H1 (cell line): ENCODE measurements around the gene LMNA. TPM values are rescaled to one million over a fixed set of nuclear protein-coding genes. Genes with fewer than 3 reads are reported as not detected.

Experiments used
- CTCF ChIA-PET: fragments of 300-600 bp; sonication (Branson Sonifier 250); formaldehyde crosslinking; loops from one replicate; lab custom pipeline; 2021; ENCODE audit not compliant: partially characterized antibody; lab: Charles Lee
- POLR2A ChIA-PET: fragments of 300-600 bp; sonication (Branson Sonifier 250); formaldehyde crosslinking; loops from one replicate; lab custom pipeline; 2021; ENCODE audit warnings: inconsistent platforms; ENCODE audit not compliant: partially characterized antibody; lab: Charles Lee
- DNase-seq, 2 experiments: peaks; one replicate each; pipeline versions ENCODE4 v3.0.0 to v3.0.0-alpha.2; 2010 to 2022; ENCODE audit warnings: low spot score in 2 of 2, low read depth in 1 of 2, mixed read lengths in 1 of 2
- FAIRE-seq: peaks from 2 replicates; lab custom pipeline; 2011; peaks lifted over from hg19 to GRCh38; lab: Jason Lieb, UNC
- H2AFZ ChIP-seq: 2 replicates; pipeline ENCODE4 v1.8.1; 2012; ENCODE audit warnings: low read length, inconsistent platforms
- H2AK5ac ChIP-seq: 2 replicates; pipeline ENCODE4 v1.6.1; 2013; ENCODE audit warnings: low read depth, low read length
- H2BK120ac ChIP-seq: replicated peaks from 2 replicates; pipeline ENCODE3; 2013; ENCODE audit warnings: low read depth, low read length, inconsistent platforms
- H2BK12ac ChIP-seq: 2 replicates; pipeline ENCODE4 v1.6.1; 2013; ENCODE audit warnings: low read depth, low read length
- H2BK15ac ChIP-seq: 2 replicates; pipeline ENCODE4 v1.6.1; 2013; ENCODE audit warnings: low read length
- H2BK20ac ChIP-seq: 2 replicates; pipeline ENCODE4 v1.6.1; 2013; ENCODE audit warnings: low read length
- H2BK5ac ChIP-seq: 2 replicates; pipeline ENCODE4 v1.6.1; 2013; ENCODE audit warnings: low read depth, low read length
- H3K14ac ChIP-seq: 2 replicates; pipeline ENCODE4 v1.6.1; 2013; ENCODE audit warnings: inconsistent platforms; ENCODE audit not compliant: insufficient read length
- H3K18ac ChIP-seq: 2 replicates; pipeline ENCODE4 v1.6.1; 2013; ENCODE audit warnings: low read length; ENCODE audit errors: extremely low read depth
- H3K23ac ChIP-seq: 2 replicates; pipeline ENCODE4 v1.6.1; 2013; ENCODE audit warnings: inconsistent platforms; ENCODE audit not compliant: insufficient read length
- H3K23me2 ChIP-seq: 2 replicates; pipeline ENCODE4 v1.6.1; 2013; ENCODE audit warnings: low read depth, low read length
- H3K27ac ChIP-seq: 2 replicates; pipeline ENCODE4 v1.6.1; 2011; ENCODE audit warnings: low read depth, low read length, inconsistent platforms
- H3K27me3 ChIP-seq, 4 experiments: replicated peaks in 1 of 4; 1 replicate in 1 of 4; 2 replicates in 3 of 4; pipeline versions ENCODE4 v1.6.1 to v1.8.1; 2011 to 2013; ENCODE audit warnings: low read length in 3 of 4, mild to moderate bottlenecking in 3 of 4, inconsistent platforms in 2 of 4, mixed read lengths in 2 of 4, moderate library complexity in 1 of 4; ENCODE audit not compliant: control insufficient read depth in 3 of 4, insufficient read depth in 3 of 4; ENCODE audit errors: extremely low read depth in 1 of 4
- H3K36me3 ChIP-seq, 4 experiments: 2 replicates each; pipeline versions ENCODE4 v1.6.1 to v1.8.1; 2011 to 2013; ENCODE audit warnings: mild to moderate bottlenecking in 4 of 4, low read length in 3 of 4, moderate library complexity in 2 of 4, control low read depth in 1 of 4, inconsistent platforms in 1 of 4; ENCODE audit not compliant: insufficient read depth in 4 of 4, control insufficient read depth in 2 of 4
- H3K4ac ChIP-seq: replicated peaks from 2 replicates; pipeline ENCODE3; 2013; ENCODE audit warnings: low read length, low read depth, mixed read lengths, inconsistent platforms; ENCODE audit not compliant: insufficient read length
- H3K4me1 ChIP-seq, 4 experiments: replicated peaks in 1 of 4; 1 replicate in 1 of 4; 2 replicates in 3 of 4; pipeline versions ENCODE4 v1.6.1 to v1.8.1; 2011 to 2013; ENCODE audit warnings: low read length in 3 of 4, inconsistent platforms in 2 of 4, mixed read lengths in 1 of 4; ENCODE audit not compliant: insufficient read depth in 4 of 4, control insufficient read depth in 3 of 4
- H3K4me2 ChIP-seq, 2 experiments: 2 replicates each; pipeline versions ENCODE4 v1.6.1 to v1.8.1; 2011 to 2013; ENCODE audit warnings: low read depth in 2 of 2, low read length in 2 of 2, control low read depth in 1 of 2, inconsistent platforms in 1 of 2, mild to moderate bottlenecking in 1 of 2; ENCODE audit not compliant: insufficient read depth in 1 of 2
- H3K4me3 ChIP-seq, 4 experiments: fragments of 200-600, 300-600 bp in 1 of 4; sonication (generic), shearing (Covaris generic), sonication (Bioruptor Twin) in 1 of 4; 2 replicates each; pipeline versions ENCODE4 v1.5.1 to v1.8.1; 2011 to 2016; ENCODE audit warnings: low read length in 4 of 4, low read depth in 3 of 4, control low read depth in 2 of 4, inconsistent platforms in 2 of 4, mild to moderate bottlenecking in 2 of 4, mixed read lengths in 1 of 4, moderate library complexity in 1 of 4; ENCODE audit not compliant: insufficient read depth in 2 of 4; ENCODE audit errors: extremely low read depth in 1 of 4
- H3K56ac ChIP-seq: replicated peaks from 2 replicates; pipeline ENCODE3; 2013; ENCODE audit warnings: low read depth, mild to moderate bottlenecking, mixed read lengths, low read length, inconsistent platforms; ENCODE audit not compliant: insufficient read length
- H3K79me1 ChIP-seq: 2 replicates; pipeline ENCODE4 v1.6.1; 2013; ENCODE audit warnings: low read depth, low read length, control low read depth
- H3K79me2 ChIP-seq, 2 experiments: 2 replicates each; pipeline versions ENCODE4 v1.6.1 to v1.8.1; 2012 to 2013; ENCODE audit warnings: low read length in 2 of 2, mild to moderate bottlenecking in 2 of 2, inconsistent platforms in 1 of 2; ENCODE audit not compliant: insufficient read depth in 2 of 2, control insufficient read depth in 1 of 2
- H3K9ac ChIP-seq, 4 experiments: replicated peaks in 1 of 4; 1 replicate in 1 of 4; 2 replicates in 3 of 4; pipeline versions ENCODE4 v1.6.1 to v1.8.1; 2011 to 2013; ENCODE audit warnings: low read depth in 3 of 4, low read length in 3 of 4, control low read depth in 2 of 4, mild to moderate bottlenecking in 2 of 4, moderate library complexity in 2 of 4, inconsistent platforms in 1 of 4; ENCODE audit errors: extremely low read depth in 1 of 4
- H3K9me3 ChIP-seq, 2 experiments: 2 replicates each; pipeline versions ENCODE4 v1.6.1 to v1.8.1; 2012 to 2013; ENCODE audit warnings: mild to moderate bottlenecking in 2 of 2, moderate library complexity in 2 of 2, control low read depth in 1 of 2, inconsistent platforms in 1 of 2, low read depth in 1 of 2, low read length in 1 of 2, mixed read lengths in 1 of 2; ENCODE audit not compliant: insufficient read depth in 2 of 2
- H4K20me1 ChIP-seq, 2 experiments: replicated peaks in 1 of 2; 2 replicates each; pipeline versions ENCODE3 to v1.8.1; 2011 to 2013; ENCODE audit warnings: inconsistent platforms in 2 of 2, low read length in 2 of 2, mild to moderate bottlenecking in 1 of 2; ENCODE audit not compliant: insufficient read depth in 2 of 2, control insufficient read depth in 1 of 2
- H4K5ac ChIP-seq: 2 replicates; pipeline ENCODE4 v1.6.1; 2013; ENCODE audit warnings: low read length, low read depth, mixed read lengths, inconsistent platforms; ENCODE audit not compliant: insufficient read length
- H4K8ac ChIP-seq: 2 replicates; pipeline ENCODE4 v1.8.0; 2013; ENCODE audit warnings: mild to moderate bottlenecking, moderate library complexity, low read length, inconsistent platforms; ENCODE audit not compliant: insufficient read depth; ENCODE audit errors: extremely low read depth
- H4K91ac ChIP-seq: replicated peaks from 2 replicates; pipeline ENCODE3; 2013; ENCODE audit warnings: low read length, mixed read lengths, inconsistent platforms; ENCODE audit not compliant: insufficient read length
- GTF2F1 ChIP-seq: IDR thresholded peaks from 2 replicates; pipeline ENCODE4 v1.6.1; 2012; ENCODE audit warnings: low read depth, low read length, improper control_type of control experiment, borderline replicate concordance
- KDM1A ChIP-seq: fragments of 200-600, 300-600 bp; sonication (generic); IDR thresholded peaks from 2 replicates; pipeline ENCODE4 v1.7.1; 2016; ENCODE audit warnings: mild to moderate bottlenecking, low read length, borderline replicate concordance
- POLR2AphosphoS5 ChIP-seq: IDR thresholded peaks from 2 replicates; pipeline ENCODE4 v1.6.1; 2011; ENCODE audit warnings: low read depth, low read length
- TAF1 ChIP-seq: IDR thresholded peaks from 2 replicates; pipeline ENCODE4 v1.6.1; 2011; ENCODE audit warnings: mild to moderate bottlenecking, low read depth, low read length
- USF2 ChIP-seq: IDR thresholded peaks from 2 replicates; pipeline ENCODE4 v1.6.1; 2011; ENCODE audit warnings: low read length, improper control_type of control experiment
- ZNF274 ChIP-seq: IDR thresholded peaks from 2 replicates; pipeline ENCODE4 v1.7.0; 2012; ENCODE audit warnings: low read length, borderline replicate concordance; ENCODE audit errors: extremely low read depth
- WGBS, 2 experiments: shearing (Covaris generic) in 1 of 2; methylation state at CpG; one replicate each; pipeline versions ENCODE4 v1.1.6 to v1.1.7; 2013 to 2015; ENCODE audit warnings: low lambda C conversion rate in 2 of 2, mixed read lengths in 2 of 2, inconsistent platforms in 1 of 2, low coverage in 1 of 2, missing lambda C conversion rate in 1 of 2; ENCODE audit not compliant: insufficient replicate concordance in 2 of 2, insufficient coverage in 1 of 2, insufficient read length in 1 of 2; ENCODE audit errors: extremely low coverage in 1 of 2, missing lambda C conversion rate in 1 of 2; 5-methylcytosine and 5-hydroxymethylcytosine counted together
- polyA plus RNA-seq, 7 experiments: library from polyadenylated mRNA; depleted of rRNA in 3 of 7; stranded (reverse) in 5 of 7; unstranded in 2 of 7; fragments of >200 nt in 5 of 7; fragments of 200-250 nt in 2 of 7; gene quantifications; 1 replicate in 5 of 7; 2 replicates in 1 of 7; 4 replicates in 1 of 7; pipeline versions ENCODE4 v1.2.1 to v1.2.3, GENCODE V29; 2011 to 2013; ENCODE audit warnings: missing spikeins in 2 of 7, mixed read lengths in 2 of 7
- total RNA-seq: library from RNA; stranded (reverse); fragmentation: NEBNext Ultra II Directional; extraction: Animal tissue kit (Norgen Biotek cat#: 25700); gene quantifications from 2 replicates; pipeline ENCODE4 v1.2.1, GENCODE V29; 2021
- TF ChIP-seq, protein P1 (sequence below): IDR thresholded peaks from 2 replicates; pipeline ENCODE4 v1.6.1; 2012; ENCODE audit warnings: inconsistent platforms

The LMNA gene
- total and polyA plus RNA-seq, 2 of the 8 experiments (the other 6 are each of a cell fraction or from before 2014, with no cell fraction given), result 25.8 to 46.8 TPM

DNA sequence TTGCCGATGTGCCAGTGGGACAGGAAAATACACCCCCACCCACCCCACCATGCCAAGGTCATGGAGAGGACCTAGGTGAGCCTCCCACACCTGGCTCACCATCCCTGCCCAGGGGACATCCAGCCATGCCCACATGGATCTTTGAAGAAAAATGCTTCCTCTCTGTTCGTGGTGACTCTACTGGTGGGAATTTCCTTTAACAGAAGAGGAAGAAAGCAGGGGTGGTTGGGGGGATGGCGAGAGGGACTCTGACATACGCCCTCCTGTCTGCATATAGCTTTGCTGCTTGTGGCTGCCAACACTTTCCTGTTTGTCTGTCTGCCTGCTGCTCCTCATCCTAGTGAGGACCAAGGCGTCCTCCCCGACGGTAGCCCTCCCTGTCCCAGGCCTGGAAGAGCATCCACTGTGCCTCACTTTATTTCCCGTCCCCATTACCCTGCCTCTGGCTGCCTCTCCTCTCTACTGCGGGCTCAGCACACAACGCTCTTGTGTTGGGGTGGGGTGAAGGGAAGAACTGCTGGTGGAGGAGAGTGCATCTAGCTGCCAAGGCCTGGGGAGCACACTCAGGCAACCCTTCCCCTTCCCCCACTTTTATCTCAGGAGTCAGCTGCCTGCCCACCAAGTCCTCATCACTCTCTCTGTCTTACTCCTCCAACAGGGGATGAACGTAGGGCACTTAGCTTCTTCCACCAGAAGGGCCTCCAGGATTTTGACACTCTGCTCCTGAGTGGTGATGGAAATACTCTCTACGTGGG is 41.4 kb downstream of the LMNA start:
- Histone ChIP-seq H3K23me2 (peaks cover 4% of the 10 kb centered on the region; the same call in 1 of the 2 replicates), H4K20me1 (no peaks in the 10 kb centered on the region), H3K4me3 (no peak overlapping the region), H2AFZ (no peak overlapping the region), H2BK5ac (peak overlapping the region; percentile 55; the same call in 1 of the 2 replicates), H3K14ac (no peak overlapping the region), H4K8ac (0 out of 2 replicates have a peak overlapping the region, but pooled peaks have one; percentile 8), H3K9ac (no peak overlapping the region), H3K79me1 (no peaks in the 10 kb centered on the region), H4K91ac (peak overlapping the region; percentile 69), H3K9me3 (no peaks in the 10 kb centered on the region), H4K5ac (no peak overlapping the region), H3K4me1 (peaks cover 11 to 24% (median 13%) of the 10 kb centered on the region in 4 experiments), H3K27ac (no peak overlapping the region), H2BK12ac (no peak overlapping the region), H2AK5ac (no peak overlapping the region; the same call in 1 of the 2 replicates), H2BK20ac (0 out of 2 replicates have a peak overlapping the region, but pooled peaks have one; percentile 17), H2BK120ac (no peak overlapping the region), H3K36me3 (no peaks in the 10 kb centered on the region), H3K18ac (peak overlapping the region; percentile 75; the same call in 1 of the 2 replicates), H3K4ac (no peak overlapping the region), H3K4me2 (no peak overlapping the region), H3K23ac (no peak overlapping the region), H3K27me3 (no peaks in the 10 kb centered on the region), H3K79me2 (no peaks in the 10 kb centered on the region), H3K56ac (no peak overlapping the region), H2BK15ac (0 out of 2 replicates have a peak overlapping the region, but pooled peaks have one; percentile 63)
- CTCF ChIA-PET, result interaction anchor here (0.9 to 32.8 kb wide), 7 partner anchors 10 to 85 kb away, joined by 4 to 1265 read pairs (median 4); partner anchors contain the start of genes BGLAP and PAQR6
- no peak for DNase-seq
- POLR2A ChIA-PET, result interaction anchor here (0.8 to 3.4 kb wide), 6 partner anchors 14 to 87 kb away, joined by 3 to 13 read pairs (median 3); partner anchors contain the start of gene PMF1
- FAIRE-seq, result no peak
- WGBS, 2 experiments, result 87% methylated on average over 12 of the region's 12 CpGs; no CpG with 5 or more reads in 1 of the 2 experiments
- TF ChIP-seq USF2, result no peak
- TF ChIP-seq, protein P1, sequence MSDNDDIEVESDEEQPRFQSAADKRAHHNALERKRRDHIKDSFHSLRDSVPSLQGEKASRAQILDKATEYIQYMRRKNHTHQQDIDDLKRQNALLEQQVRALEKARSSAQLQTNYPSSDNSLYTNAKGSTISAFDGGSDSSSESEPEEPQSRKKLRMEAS, result no peak
- no peak for TF ChIP-seq TAF1
- TF ChIP-seq ZNF274, result no peak
- no peak for TF ChIP-seq KDM1A
- no peak for TF ChIP-seq POLR2AphosphoS5
- TF ChIP-seq GTF2F1, result no peak
